SU-DHL-6 (cell line): Measurements from ENCODE around the gene LIMCH1.

Experiments used
- CTCF ChIP-seq: fragments of 200-600 bp; sonication (generic); IDR thresholded peaks from one replicate; pipeline ENCODE4 v1.5.1; 2017; ENCODE audit warnings: antibody characterized with exemption, mild to moderate bottlenecking, low read length, moderate library complexity; ENCODE audit not compliant: insufficient read depth, poor library complexity, severe bottlenecking
- EZH2phosphoT487 ChIP-seq: fragments of 200-600 bp; sonication (generic), shearing (Covaris generic); conservative IDR thresholded peaks from 2 replicates; pipeline ENCODE4 v1.6.1; 2018; ENCODE audit warnings: mild to moderate bottlenecking, antibody characterized with exemption, low read length, moderate library complexity, mixed read lengths

GRCh38 chr4:41559940-41560516 is 22.1 kb downstream of the LIMCH1 start:
- TF ChIP-seq CTCF (no peak), EZH2phosphoT487 (no peak)
